Parathyroid adenoma (tissue), 2 donors: ENCODE data around the gene GADD45A.

ENCODE experiments used
- H2AFZ ChIP-seq: fragments of 300-600 bp; sonication (generic); one replicate; pipeline ENCODE4 v1.7.0; 2017; ENCODE audit warnings: antibody characterized with exemption, mild to moderate bottlenecking
- H3K27ac ChIP-seq: fragments of 300-600 bp; sonication (generic); one replicate; pipeline ENCODE4 v1.7.0; 2017
- H3K27me3 ChIP-seq: fragments of 300-600 bp; sonication (generic); one replicate; pipeline ENCODE4 v1.7.0; 2017; ENCODE audit warnings: low read length; ENCODE audit not compliant: control insufficient read depth, insufficient read depth
- H3K36me3 ChIP-seq: fragments of 300-600 bp; sonication (generic); one replicate; pipeline ENCODE4 v1.7.0; 2017; ENCODE audit warnings: low read length; ENCODE audit not compliant: control insufficient read depth, insufficient read depth
- H3K4me1 ChIP-seq: fragments of 300-600 bp; sonication (generic); one replicate; pipeline ENCODE4 v1.7.0; 2017; ENCODE audit warnings: control low read depth
- H3K4me2 ChIP-seq: fragments of 300-600 bp; sonication (generic); one replicate; pipeline ENCODE4 v1.7.0; 2017; ENCODE audit warnings: low read length
- H3K4me3 ChIP-seq: fragments of 300-600 bp; sonication (generic); one replicate; pipeline ENCODE4 v1.7.0; 2017; ENCODE audit warnings: low read depth, low read length
- H3K79me2 ChIP-seq: fragments of 300-600 bp; sonication (generic); one replicate; pipeline ENCODE4 v1.7.0; 2017; ENCODE audit warnings: control low read depth
- H3K9ac ChIP-seq: fragments of 300-600 bp; sonication (generic); one replicate; pipeline ENCODE4 v1.7.0; 2017; ENCODE audit warnings: mild to moderate bottlenecking
- H3K9me3 ChIP-seq: fragments of 300-600 bp; sonication (generic); one replicate; pipeline ENCODE4 v1.7.0; 2017; ENCODE audit warnings: low read length; ENCODE audit not compliant: control insufficient read depth
- TF ChIP-seq, protein P1 (sequence below): fragments of 300-600 bp; sonication (generic); IDR thresholded peaks from one replicate; pipeline ENCODE4 v1.7.0; 2017; ENCODE audit warnings: antibody characterized with exemption, mild to moderate bottlenecking
- donor health status: primary hyperparathyroidism.

Gene GADD45A

DNA sequence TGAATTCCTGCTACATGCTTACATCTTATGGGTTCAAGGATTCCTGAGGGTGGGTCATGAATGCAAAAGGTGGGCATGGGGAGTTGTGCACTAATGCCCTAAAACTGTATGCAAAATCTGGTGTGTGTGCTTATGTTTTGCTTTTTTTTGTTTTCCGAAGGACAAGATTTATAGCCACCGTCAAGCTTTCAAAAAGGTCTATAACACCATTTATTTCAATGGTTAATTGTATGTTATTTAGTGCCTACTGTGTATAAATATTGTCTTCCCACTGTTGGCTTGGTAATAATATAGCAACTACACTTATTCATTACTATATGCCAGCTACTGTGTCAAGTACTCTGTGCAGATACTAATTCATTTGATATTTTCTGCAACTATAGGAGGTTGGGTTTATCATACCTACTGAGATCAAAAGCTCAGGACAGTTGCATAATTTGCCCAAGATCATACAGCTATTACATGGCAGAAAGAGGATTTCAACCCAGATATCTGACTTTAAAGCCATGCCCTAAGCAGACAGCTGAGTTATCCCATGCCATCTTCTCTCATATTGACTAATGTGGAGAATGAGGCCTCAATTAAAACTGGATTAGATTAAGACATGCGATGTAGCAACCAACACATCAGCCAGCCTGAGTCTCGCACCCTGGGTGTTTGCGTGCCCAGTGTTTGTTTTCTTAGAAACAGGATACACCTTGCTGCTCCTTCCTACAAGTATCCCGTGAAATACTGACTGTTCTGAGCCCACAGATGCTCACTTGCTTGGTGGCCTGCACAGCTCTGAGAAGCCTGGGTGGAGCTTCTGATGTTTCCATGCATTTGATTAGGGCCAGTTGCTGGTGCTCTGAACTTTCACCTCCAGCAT is 34.6 kb downstream of the GADD45A start:
- H3K9me3 ChIP-seq: no peaks in the 10 kb centered on the region
- H3K27ac ChIP-seq: no peak overlapping the region
- no peaks in the 10 kb centered on the region for H3K36me3 ChIP-seq
- H3K9ac ChIP-seq: no peak overlapping the region
- no peak overlapping the region for H3K4me2 ChIP-seq
- H3K4me1 ChIP-seq: peaks cover 8% of the 10 kb centered on the region
- H3K4me3 ChIP-seq: no peak overlapping the region
- no peaks in the 10 kb centered on the region for H3K27me3 ChIP-seq
- H3K79me2 ChIP-seq: peaks cover 8% of the 10 kb centered on the region
- no peak overlapping the region for H2AFZ ChIP-seq
- TF ChIP-seq, protein P1, sequence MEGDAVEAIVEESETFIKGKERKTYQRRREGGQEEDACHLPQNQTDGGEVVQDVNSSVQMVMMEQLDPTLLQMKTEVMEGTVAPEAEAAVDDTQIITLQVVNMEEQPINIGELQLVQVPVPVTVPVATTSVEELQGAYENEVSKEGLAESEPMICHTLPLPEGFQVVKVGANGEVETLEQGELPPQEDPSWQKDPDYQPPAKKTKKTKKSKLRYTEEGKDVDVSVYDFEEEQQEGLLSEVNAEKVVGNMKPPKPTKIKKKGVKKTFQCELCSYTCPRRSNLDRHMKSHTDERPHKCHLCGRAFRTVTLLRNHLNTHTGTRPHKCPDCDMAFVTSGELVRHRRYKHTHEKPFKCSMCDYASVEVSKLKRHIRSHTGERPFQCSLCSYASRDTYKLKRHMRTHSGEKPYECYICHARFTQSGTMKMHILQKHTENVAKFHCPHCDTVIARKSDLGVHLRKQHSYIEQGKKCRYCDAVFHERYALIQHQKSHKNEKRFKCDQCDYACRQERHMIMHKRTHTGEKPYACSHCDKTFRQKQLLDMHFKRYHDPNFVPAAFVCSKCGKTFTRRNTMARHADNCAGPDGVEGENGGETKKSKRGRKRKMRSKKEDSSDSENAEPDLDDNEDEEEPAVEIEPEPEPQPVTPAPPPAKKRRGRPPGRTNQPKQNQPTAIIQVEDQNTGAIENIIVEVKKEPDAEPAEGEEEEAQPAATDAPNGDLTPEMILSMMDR: no peak

DNA sequence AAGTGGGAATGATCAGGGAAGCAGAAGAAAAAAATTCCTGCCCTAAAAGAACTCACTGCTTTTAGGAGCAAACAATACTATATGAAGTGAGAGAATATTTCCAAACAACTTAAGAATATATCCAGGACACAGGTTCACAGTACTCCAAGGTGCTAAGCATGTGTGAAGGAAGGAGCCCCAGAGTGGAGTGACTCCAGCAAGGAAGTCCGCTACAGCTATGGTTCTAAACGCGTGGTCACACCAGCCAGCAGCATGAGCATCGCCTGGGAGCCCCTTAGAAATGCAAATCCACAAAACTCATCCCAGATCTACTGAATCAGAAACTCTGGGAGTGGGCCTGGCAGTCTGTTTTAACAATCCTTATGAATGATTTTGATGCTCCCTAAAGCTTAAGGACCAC is 36.1 kb downstream of the GADD45A start:
- Histone ChIP-seq H3K4me2 (no peak overlapping the region), H2AFZ (no peak overlapping the region), H3K9ac (no peak overlapping the region), H3K36me3 (no peaks in the 10 kb centered on the region), H3K27ac (no peak overlapping the region), H3K27me3 (no peaks in the 10 kb centered on the region), H3K9me3 (no peaks in the 10 kb centered on the region), H3K4me1 (peaks cover 8% of the 10 kb centered on the region), H3K4me3 (no peak overlapping the region), H3K79me2 (peaks cover 9% of the 10 kb centered on the region)
- TF ChIP-seq, protein P1: no peak

DNA sequence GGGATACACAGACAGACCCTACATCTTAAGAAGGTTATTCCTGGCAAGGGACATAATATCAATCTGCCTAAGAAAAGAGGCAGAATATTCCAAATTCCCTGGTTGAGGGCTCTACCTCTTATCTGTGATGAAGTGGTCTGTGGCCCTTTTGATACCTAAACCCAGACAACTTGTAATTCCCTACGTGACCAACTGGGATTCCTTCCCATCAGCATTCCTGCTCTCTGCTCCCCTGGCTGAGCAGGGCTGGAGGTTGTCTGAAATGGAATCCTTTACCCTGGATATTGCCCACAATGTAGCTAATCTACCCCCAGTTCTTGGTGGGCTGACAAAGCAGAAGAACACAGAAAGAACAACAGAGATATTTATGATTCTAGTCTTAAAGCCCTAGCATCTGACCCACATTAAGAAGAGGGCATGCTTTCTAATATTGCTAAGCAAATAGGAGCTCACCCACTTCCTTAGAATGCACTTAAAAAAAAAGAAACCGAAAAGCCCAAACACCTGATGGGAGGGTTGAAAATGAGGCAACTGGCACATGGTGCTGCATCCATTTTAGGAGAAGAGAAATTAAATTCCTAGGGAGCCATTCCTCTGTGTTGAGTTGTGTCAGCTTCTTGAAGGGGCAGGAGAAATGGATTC is 36.8 kb downstream of the GADD45A start:
- Histone ChIP-seq H3K36me3 (no peaks in the 10 kb centered on the region), H3K9me3 (no peaks in the 10 kb centered on the region), H3K4me3 (no peak overlapping the region), H3K4me1 (peaks cover 8% of the 10 kb centered on the region), H3K27me3 (no peaks in the 10 kb centered on the region), H3K9ac (no peak overlapping the region), H3K27ac (no peak overlapping the region), H2AFZ (no peak overlapping the region), H3K79me2 (peaks cover 11% of the 10 kb centered on the region), H3K4me2 (no peak overlapping the region)
- TF ChIP-seq, protein P1: no peak

DNA sequence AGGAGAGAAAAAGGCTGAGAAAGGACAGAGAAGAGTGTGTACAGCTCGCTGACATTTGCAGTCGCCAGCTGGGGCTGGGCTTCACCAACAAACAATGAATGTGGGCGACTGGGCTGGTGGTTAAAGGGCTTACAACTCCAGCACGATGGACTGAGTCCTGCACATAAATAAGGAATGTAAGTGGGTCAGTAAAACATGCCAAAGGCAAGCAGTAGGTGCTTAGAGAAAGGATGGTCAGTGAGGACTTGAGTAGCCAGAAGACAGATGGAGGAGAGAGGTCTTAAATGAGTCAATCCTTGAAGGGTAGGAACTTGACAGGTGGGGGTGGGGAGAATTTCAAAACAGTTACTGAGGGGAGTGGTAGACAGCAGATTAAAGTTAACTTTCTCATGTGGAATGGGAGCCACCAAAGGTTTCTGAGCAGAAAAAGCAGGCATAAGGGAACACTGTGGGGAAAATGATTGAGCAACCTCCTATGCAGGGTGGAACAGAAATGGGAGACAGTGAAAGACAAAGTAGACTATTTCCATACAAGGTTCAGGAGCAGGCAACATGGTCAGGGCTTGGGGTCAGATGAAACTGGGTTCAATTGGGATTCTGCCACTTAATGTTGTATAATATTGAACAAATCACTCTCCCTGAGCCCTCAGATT is 37.4 kb downstream of the GADD45A start:
- Histone ChIP-seq H3K4me1 (peaks cover 8% of the 10 kb centered on the region), H3K36me3 (no peaks in the 10 kb centered on the region), H3K79me2 (peaks cover 11% of the 10 kb centered on the region), H3K27me3 (no peaks in the 10 kb centered on the region), H3K9ac (no peak overlapping the region), H3K4me2 (no peak overlapping the region), H3K27ac (no peak overlapping the region), H3K9me3 (no peaks in the 10 kb centered on the region), H3K4me3 (no peak overlapping the region), H2AFZ (no peak overlapping the region)
- TF ChIP-seq, protein P1: no peak
